KMS-11 (cell line): Measurements from ENCODE around the gene ZNF761.
A peak's percentile ranks its signal among the peaks of the same experiment; 100 is the strongest.
"Not testable (repeated sequence)": the region's sequence is repeated elsewhere in the genome, so short reads cannot be mapped to it uniquely, and the experiment has no call there.

Experiments
- H2AFZ ChIP-seq: fragments of 200-600 bp; sonication (generic); 2 replicates; pipeline ENCODE4 v1.6.1; 2016; ENCODE audit warnings: antibody characterized with exemption, mixed run types, low read depth
- H3K27ac ChIP-seq: fragments of 200-600 bp; sonication (generic); 2 replicates; pipeline ENCODE4 v1.6.1; 2016; ENCODE audit warnings: mild to moderate bottlenecking, mixed run types
- H3K27me3 ChIP-seq: fragments of 200-600 bp; sonication (generic); 2 replicates; pipeline ENCODE4 v1.6.1; 2017; ENCODE audit warnings: mild to moderate bottlenecking, low read depth, mixed run types, moderate library complexity; ENCODE audit not compliant: insufficient read depth
- H3K36me3 ChIP-seq: fragments of 200-600 bp; sonication (generic); 2 replicates; pipeline ENCODE4 v1.6.1; 2017; ENCODE audit warnings: mild to moderate bottlenecking, mixed run types; ENCODE audit not compliant: insufficient read depth
- H3K4me1 ChIP-seq: fragments of 200-600 bp; sonication (generic); 2 replicates; pipeline ENCODE4 v1.6.1; 2016; ENCODE audit warnings: mild to moderate bottlenecking, low read depth, mixed run types; ENCODE audit not compliant: poor library complexity, severe bottlenecking
- H3K4me2 ChIP-seq: fragments of 200-600 bp; sonication (generic); 2 replicates; pipeline ENCODE4 v1.7.0; 2016; ENCODE audit warnings: mild to moderate bottlenecking, mixed run types
- H3K4me3 ChIP-seq: fragments of 200-600 bp; sonication (generic); IDR thresholded peaks from 2 replicates; pipeline ENCODE4 v1.6.1; 2017; ENCODE audit warnings: low read depth, low read length, mixed read lengths; ENCODE audit not compliant: insufficient read depth
- H3K79me2 ChIP-seq: fragments of 200-600 bp; sonication (generic); 2 replicates; pipeline ENCODE4 v1.6.1; 2016; ENCODE audit warnings: low read depth, mixed run types; ENCODE audit not compliant: insufficient read depth
- H3K9ac ChIP-seq: fragments of 200-600 bp; sonication (generic); 2 replicates; pipeline ENCODE4 v1.6.1; 2016; ENCODE audit warnings: mild to moderate bottlenecking, mixed run types
- H4K20me1 ChIP-seq: fragments of 200-600 bp; sonication (generic); 2 replicates; pipeline ENCODE4 v1.6.1; 2016; ENCODE audit warnings: mild to moderate bottlenecking, mixed run types; ENCODE audit not compliant: insufficient read depth
- CTCF ChIP-seq: fragments of 200-600 bp; sonication (generic); conservative IDR thresholded peaks from 2 replicates; pipeline ENCODE4 v1.6.1; 2017; ENCODE audit warnings: low read depth, mild to moderate bottlenecking, antibody characterized with exemption, low read length, moderate library complexity, mixed read lengths

ZNF761 gene

GRCh38 chr19:53424968-53425597 is 6.7 kb upstream of the ZNF761 start:
- Histone ChIP-seq H3K36me3 (no peaks in the 10 kb centered on the region), H3K27ac (no peak overlapping the region), H2AFZ (no peak overlapping the region), H4K20me1 (no peaks in the 10 kb centered on the region), H3K4me2 (no peak overlapping the region), H3K9ac (no peak overlapping the region), H3K79me2 (no peaks in the 10 kb centered on the region), H3K4me1 (no peaks in the 10 kb centered on the region), H3K4me3 (no peak overlapping the region), H3K27me3 (no peaks in the 10 kb centered on the region)
- TF ChIP-seq CTCF = peak; percentile 23; the same call in 1 of the 2 replicates

- H2AFZ ChIP-seq = peak overlapping the region; percentile 57; the same call in 1 of the 2 replicates
- no peak overlapping the region for H3K4me2 ChIP-seq
- H3K27me3 ChIP-seq = no peaks in the 10 kb centered on the region
- no peak overlapping the region for H3K4me3 ChIP-seq
- no peak for TF ChIP-seq CTCF
- no peaks in the 10 kb centered on the region for H3K36me3 ChIP-seq
- peak overlapping the region; percentile 32; the same call in 1 of the 2 replicates for H3K27ac ChIP-seq
- H3K79me2 ChIP-seq = no peaks in the 10 kb centered on the region
- no peaks in the 10 kb centered on the region for H4K20me1 ChIP-seq
- no peaks in the 10 kb centered on the region for H3K4me1 ChIP-seq
- H3K9ac ChIP-seq = peak overlapping the region; percentile 63
Measured at GRCh38 chr19:53432088-53432661, 391 bp downstream of the ZNF761 start.

GRCh38 chr19:53443809-53444208 is 12.0 kb downstream of the ZNF761 start:
- H2AFZ ChIP-seq, H3K4me3 ChIP-seq, H3K27ac ChIP-seq, H3K36me3 ChIP-seq, H3K4me2 ChIP-seq, H3K4me1 ChIP-seq, H3K79me2 ChIP-seq, H4K20me1 ChIP-seq, H3K27me3 ChIP-seq, H3K9ac ChIP-seq: not testable (repeated sequence)

- not testable (repeated sequence) for H3K4me3 ChIP-seq, H3K79me2 ChIP-seq, H3K4me2 ChIP-seq, H3K9ac ChIP-seq, H3K27ac ChIP-seq, H3K36me3 ChIP-seq, H2AFZ ChIP-seq, H3K4me1 ChIP-seq, H3K27me3 ChIP-seq, H4K20me1 ChIP-seq
Measured at GRCh38 chr19:53447196-53447595, 15.4 kb downstream of the ZNF761 start.

GRCh38 chr19:53455828-53456227 is 24.0 kb downstream of the ZNF761 start:
- Histone ChIP-seq H3K79me2 (no peaks in the 10 kb centered on the region), H3K27me3 (no peaks in the 10 kb centered on the region), H3K4me1 (no peaks in the 10 kb centered on the region), H4K20me1 (no peaks in the 10 kb centered on the region), H3K27ac (no peak overlapping the region), H3K9ac (no peak overlapping the region), H3K4me2 (no peak overlapping the region), H2AFZ (no peak overlapping the region), H3K36me3 (no peaks in the 10 kb centered on the region; the same call in 1 of the 2 replicates), H3K4me3 (no peak overlapping the region)
- TF ChIP-seq CTCF = no peak

GRCh38 chr19:53460131-53460721 is 28.4 kb downstream of the ZNF761 start:
- not testable (repeated sequence) for H2AFZ ChIP-seq, H3K27me3 ChIP-seq, H3K4me3 ChIP-seq, H3K9ac ChIP-seq, H3K36me3 ChIP-seq, H3K27ac ChIP-seq, H3K79me2 ChIP-seq, H4K20me1 ChIP-seq, H3K4me2 ChIP-seq, H3K4me1 ChIP-seq
